HAP-1 (cell line): Measurements from ENCODE around the gene NAT14.
"Not testable (repeated sequence)": the region's sequence is repeated elsewhere in the genome, so short reads cannot be mapped to it uniquely, and the experiment has no call there.

ENCODE experiments used
- DNase-seq, 2 experiments: peaks; one replicate each; pipeline ENCODE4 v3.0.0-alpha.2; 2016 to 2020; ENCODE audit warnings: low spot score in 2 of 2
- H3K27me3 ChIP-seq: fragments of 250-450 bp; sonication (Bioruptor Pico); 2 replicates; pipeline ENCODE4 v1.5.1; 2020; ENCODE audit warnings: low read depth, mild to moderate bottlenecking, moderate library complexity
- H3K36me3 ChIP-seq: fragments of 250-450 bp; sonication (Bioruptor Pico); replicated peaks from 2 replicates; pipeline ENCODE4 v1.5.1; 2020; ENCODE audit warnings: mild to moderate bottlenecking
- H3K4me1 ChIP-seq: fragments of 250-450 bp; sonication (Bioruptor Pico); 2 replicates; pipeline ENCODE4 v1.5.1; 2020; ENCODE audit warnings: mild to moderate bottlenecking
- H3K4me3 ChIP-seq: fragments of 250-450 bp; sonication (Bioruptor Pico); 2 replicates; pipeline ENCODE4 v1.5.1; 2020; ENCODE audit warnings: mild to moderate bottlenecking, moderate library complexity
- H3K9me3 ChIP-seq: fragments of 250-450 bp; sonication (Bioruptor Pico); 2 replicates; pipeline ENCODE4 v1.5.1; 2020; ENCODE audit warnings: mild to moderate bottlenecking, moderate library complexity
- in situ Hi-C: fragments of 300-500 bp; cut with MboI; formaldehyde crosslinking; loops from 3 replicates; pipeline ENCODE4 v1.14.3; 2020; ENCODE audit warnings: low sequenced_read_pairs, inconsistent platforms, mixed read lengths

NAT14 gene

GRCh38 chr19:55529636-55530234 is 44.7 kb downstream of the NAT14 start:
- H3K4me1 ChIP-seq, result no peaks in the 10 kb centered on the region
- no peak for DNase-seq
- in situ Hi-C loops, result no loop called here
- no peak overlapping the region for H3K4me3 ChIP-seq
- no peaks in the 10 kb centered on the region for H3K27me3 ChIP-seq
- H3K36me3 ChIP-seq, result no peaks in the 10 kb centered on the region
- H3K9me3 ChIP-seq, result no peaks in the 10 kb centered on the region

- no peak for DNase-seq
- no peaks in the 10 kb centered on the region for H3K4me1 ChIP-seq
- no peaks in the 10 kb centered on the region for H3K9me3 ChIP-seq
- H3K4me3 ChIP-seq, result no peak overlapping the region
- H3K36me3 ChIP-seq, result no peaks in the 10 kb centered on the region
- no peaks in the 10 kb centered on the region for H3K27me3 ChIP-seq
- in situ Hi-C loops, result no loop called here
Measured at GRCh38 chr19:55530996-55531395, 46.0 kb downstream of the NAT14 start.

DNA sequence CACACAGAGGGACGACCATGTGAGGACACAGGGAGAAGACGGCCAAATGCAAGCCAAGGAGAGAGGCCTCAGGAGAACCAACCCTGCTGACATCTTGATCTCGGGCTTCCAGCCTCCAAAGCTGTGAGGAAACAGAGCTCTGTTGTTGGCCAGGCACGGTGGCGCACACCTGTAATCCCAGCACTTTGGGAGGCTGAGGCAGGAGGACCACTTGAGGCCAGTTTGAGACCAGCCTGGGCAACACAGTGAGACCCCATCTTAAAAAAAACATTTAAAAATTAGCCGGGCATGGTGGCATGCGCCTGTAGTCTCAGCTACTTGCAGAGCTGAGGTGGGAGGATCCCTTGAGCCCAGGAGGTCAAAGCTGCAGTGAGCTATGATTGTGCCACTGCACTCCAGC is 49.3 kb downstream of the NAT14 start:
- H3K4me3 ChIP-seq, in situ Hi-C loops, H3K27me3 ChIP-seq: not testable (repeated sequence)

DNA sequence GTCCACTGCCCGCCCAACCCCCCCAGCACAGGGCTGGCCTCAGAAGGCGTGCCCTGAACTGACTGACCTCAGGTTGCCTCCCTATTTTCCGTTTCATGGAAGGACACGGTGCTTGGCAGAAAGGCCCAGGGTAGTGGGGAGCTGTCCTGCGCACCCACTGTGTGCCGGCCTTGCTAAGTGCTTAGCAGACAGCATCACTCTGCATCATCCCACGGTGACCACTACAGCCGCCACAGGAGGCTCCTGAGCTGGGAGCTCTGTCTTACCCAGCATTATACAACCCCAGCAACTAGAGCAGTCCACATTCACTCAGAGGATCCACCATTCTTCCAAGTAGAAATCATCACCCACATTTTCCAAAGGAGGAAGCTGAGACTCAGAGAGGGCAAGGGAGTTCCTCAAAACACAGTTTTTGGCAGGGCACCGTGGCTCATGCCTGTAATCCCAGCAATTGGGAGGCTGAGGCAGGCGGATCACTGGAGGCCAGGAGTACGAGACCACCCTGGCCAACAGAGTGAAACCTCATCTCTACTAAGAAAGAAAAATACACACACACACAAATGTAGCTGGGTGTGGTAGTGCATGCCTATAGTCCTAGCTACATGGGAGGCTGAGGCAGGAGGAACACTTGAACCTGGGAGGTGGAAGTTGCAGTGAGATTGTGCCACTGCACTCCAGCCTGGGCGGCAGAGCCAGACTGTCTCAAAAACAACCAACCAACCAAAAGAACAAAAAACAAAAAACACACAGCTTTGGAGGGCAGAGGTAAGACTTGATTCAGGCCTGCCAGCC is 50.4 kb downstream of the NAT14 start:
- Histone ChIP-seq H3K4me1 (no peaks in the 10 kb centered on the region), H3K9me3 (no peaks in the 10 kb centered on the region), H3K4me3 (no peak overlapping the region), H3K27me3 (no peaks in the 10 kb centered on the region), H3K36me3 (no peaks in the 10 kb centered on the region)
- in situ Hi-C loops, result no loop called here
- no peak for DNase-seq

More for the DNA sequence above, 49.3 kb downstream of the NAT14 start:
- H3K9me3 ChIP-seq, H3K36me3 ChIP-seq, DNase-seq, H3K4me1 ChIP-seq: not testable (repeated sequence)

- no peaks in the 10 kb centered on the region for H3K36me3 ChIP-seq
- H3K27me3 ChIP-seq, result no peaks in the 10 kb centered on the region
- no peaks in the 10 kb centered on the region for H3K4me1 ChIP-seq
- H3K4me3 ChIP-seq, result no peak overlapping the region
- H3K9me3 ChIP-seq, result no peaks in the 10 kb centered on the region
- no peak for DNase-seq
- in situ Hi-C loops, result no loop called here
Measured at GRCh38 chr19:55535965-55536350, 51.0 kb downstream of the NAT14 start.

DNA sequence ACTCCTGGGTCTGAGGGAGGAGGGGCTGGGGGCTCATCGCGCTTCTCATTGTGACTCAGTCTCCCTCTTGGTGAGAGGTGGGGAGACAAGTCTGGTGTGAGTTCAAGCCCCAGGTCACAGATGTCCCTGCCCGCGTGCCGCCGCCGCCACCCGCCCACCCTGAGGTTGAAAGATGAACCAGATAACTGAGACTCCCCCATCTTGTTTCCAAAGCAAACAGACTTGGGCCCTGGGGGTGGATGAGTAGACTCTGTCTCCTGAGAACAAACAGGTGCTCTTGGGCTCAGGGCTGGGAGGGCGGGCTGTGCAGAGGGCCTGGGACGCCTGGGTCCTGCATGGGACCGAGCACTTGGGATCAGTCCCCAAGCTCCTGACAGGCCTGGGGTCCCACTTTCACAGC is 51.4 kb downstream of the NAT14 start:
- Histone ChIP-seq H3K36me3 (no peaks in the 10 kb centered on the region), H3K27me3 (no peaks in the 10 kb centered on the region), H3K4me3 (no peak overlapping the region), H3K9me3 (no peaks in the 10 kb centered on the region), H3K4me1 (no peaks in the 10 kb centered on the region)
- in situ Hi-C loops, result no loop called here
- no peak for DNase-seq
